CD8-positive, alpha-beta memory T cell (primary cell): ENCODE data around the gene ZNF584. TPM values are rescaled to one million over a fixed set of nuclear protein-coding genes. Genes with fewer than 3 reads are reported as not detected.

Experiments
- CTCF ChIA-PET: fragments of 350-600 bp; sonication (Branson Sonifier 250); formaldehyde crosslinking; loops from one replicate; lab custom pipeline; 2021; ENCODE audit warnings: antibody characterized with exemption; lab: Charles Lee
- POLR2A ChIA-PET: fragments of 350-600 bp; sonication (Branson Sonifier 250); formaldehyde crosslinking; loops from one replicate; lab custom pipeline; 2021; ENCODE audit warnings: antibody characterized with exemption; lab: Charles Lee
- DNase-seq, 5 donors: peaks; one replicate each; pipeline versions ENCODE4 v3.0.0 to v3.0.0-alpha.2; 2020 to 2022; ENCODE audit warnings: mixed read lengths in 1 of 5
- H3K27ac ChIP-seq: one replicate; pipeline ENCODE4 v1.7.0; 2013; ENCODE audit warnings: low read depth, mild to moderate bottlenecking, low read length, moderate library complexity
- H3K27me3 ChIP-seq: 2 replicates; pipeline ENCODE4 v1.7.0; 2013; ENCODE audit warnings: low read length, mild to moderate bottlenecking; ENCODE audit not compliant: insufficient read depth, poor library complexity, severe bottlenecking
- H3K36me3 ChIP-seq: 2 replicates; pipeline ENCODE4 v1.7.0; 2013; ENCODE audit warnings: mild to moderate bottlenecking, low read length, moderate library complexity; ENCODE audit not compliant: insufficient read depth
- H3K4me1 ChIP-seq: 2 replicates; pipeline ENCODE4 v1.7.0; 2013; ENCODE audit warnings: mild to moderate bottlenecking, low read length, moderate library complexity; ENCODE audit not compliant: insufficient read depth
- H3K4me3 ChIP-seq: 2 replicates; pipeline ENCODE4 v1.7.0; 2013; ENCODE audit warnings: mild to moderate bottlenecking, low read length
- H3K9me3 ChIP-seq: 2 replicates; pipeline ENCODE4 v1.7.0; 2013; ENCODE audit warnings: mild to moderate bottlenecking, low read length
- H3K27ac Mint-ChIP-seq, 8 donors: one replicate each; pipeline ENCODE4 v1.8.0; 2020 to 2021; ENCODE audit warnings: mixed read lengths in 8 of 8, mild to moderate bottlenecking in 6 of 8, inconsistent platforms in 3 of 8, moderate library complexity in 3 of 8
- H3K27me3 Mint-ChIP-seq, 2 donors: one replicate each; pipeline ENCODE4 v1.8.0; 2020 to 2021; ENCODE audit warnings: mixed read lengths in 2 of 2, mild to moderate bottlenecking in 1 of 2, moderate library complexity in 1 of 2
- H3K36me3 Mint-ChIP-seq, 3 donors: one replicate each; pipeline ENCODE4 v1.8.0; 2020 to 2021; ENCODE audit warnings: mixed read lengths in 3 of 3, inconsistent platforms in 1 of 3, mild to moderate bottlenecking in 1 of 3
- H3K4me1 Mint-ChIP-seq, 3 donors: one replicate each; pipeline ENCODE4 v1.8.0; 2020 to 2021; ENCODE audit warnings: mixed read lengths in 3 of 3, inconsistent platforms in 1 of 3, mild to moderate bottlenecking in 1 of 3
- H3K4me3 Mint-ChIP-seq, 7 donors: one replicate each; pipeline ENCODE4 v1.8.0; 2020 to 2021; ENCODE audit warnings: mixed read lengths in 7 of 7, mild to moderate bottlenecking in 6 of 7, moderate library complexity in 4 of 7, inconsistent platforms in 2 of 7
- H3K9me3 Mint-ChIP-seq, 5 donors: one replicate each; pipeline ENCODE4 v1.8.0; 2020 to 2022; ENCODE audit warnings: mixed read lengths in 5 of 5, mild to moderate bottlenecking in 3 of 5, moderate library complexity in 2 of 5, inconsistent platforms in 1 of 5
- polyA plus RNA-seq: library from polyadenylated mRNA; unstranded; fragments of 300-500 nt; fragmentation: Illumina TruSeq; gene quantifications from one replicate; pipeline ENCODE4 v1.2.3, GENCODE V29; 2021
- total RNA-seq, 2 experiments: library from RNA; stranded (reverse); gene quantifications; one replicate each; pipeline ENCODE4 v1.2.3, GENCODE V29; 2021

The ZNF584 gene
- total and polyA plus RNA-seq, 3 experiments from 2014 or later: 7.5 to 22.6 (median 20.9) TPM

- peaks cover 6 to 51% (median 8%) of the 10 kb centered on the region in 3 donors for H3K36me3 Mint-ChIP-seq
- peak overlapping the region in 6 of 8 donors; percentile 93 to 98 (median 96) for H3K27ac Mint-ChIP-seq
- peaks cover 31 to 56% (median 37%) of the 10 kb centered on the region in 3 donors for H3K4me1 Mint-ChIP-seq
- peak overlapping the region; percentile 83 for H3K4me3 ChIP-seq
- DNase-seq: no peak
- POLR2A ChIA-PET: interaction anchor here (1.2 kb wide), 1 partner anchor 25 kb away, joined by 4 read pairs; the partner anchor contains the start of gene ZNF497
- H3K9me3 ChIP-seq: no peaks in the 10 kb centered on the region
- peak overlapping the region; percentile 92 to 97 (median 94) for H3K4me3 Mint-ChIP-seq
- no peaks in the 10 kb centered on the region for H3K9me3 Mint-ChIP-seq
- no peaks in the 10 kb centered on the region for H3K27me3 ChIP-seq
- peaks cover 0 to 3% of the 10 kb centered on the region in 2 donors for H3K27me3 Mint-ChIP-seq
- H3K4me1 ChIP-seq: peaks cover 23% of the 10 kb centered on the region
- CTCF ChIA-PET: no interaction called here
- H3K27ac ChIP-seq: peak overlapping the region; percentile 95
- peaks cover 25% of the 10 kb centered on the region for H3K36me3 ChIP-seq
Observed at GRCh38 chr19:58388175-58388526, 20.3 kb upstream of the ZNF584 start.

GRCh38 chr19:58392945-58393724 lies 15.3 kb upstream of the ZNF584 start:
- H3K4me3 Mint-ChIP-seq: peak overlapping the region in 1 of 7 donors; percentile 52
- no peak overlapping the region for H3K4me3 ChIP-seq
- peaks cover 5% of the 10 kb centered on the region for H3K27me3 ChIP-seq
- DNase-seq: no peak
- peaks cover 2% of the 10 kb centered on the region for H3K4me1 ChIP-seq
- no peak overlapping the region for H3K27ac ChIP-seq
- peaks cover 16 to 38% (median 21%) of the 10 kb centered on the region in 3 donors for H3K4me1 Mint-ChIP-seq
- ChIA-PET CTCF (no interaction called here), POLR2A (no interaction called here)
- peaks cover 5 to 7% of the 10 kb centered on the region in 2 donors for H3K27me3 Mint-ChIP-seq
- peak overlapping the region in 1 of 8 donors; percentile 17 for H3K27ac Mint-ChIP-seq
- no peaks in the 10 kb centered on the region for H3K9me3 Mint-ChIP-seq
- peaks cover 33% of the 10 kb centered on the region for H3K36me3 ChIP-seq
- peaks cover 14 to 58% (median 17%) of the 10 kb centered on the region in 3 donors for H3K36me3 Mint-ChIP-seq
- no peaks in the 10 kb centered on the region for H3K9me3 ChIP-seq

- H3K9me3 ChIP-seq: no peaks in the 10 kb centered on the region
- H3K27me3 ChIP-seq: peaks cover 5% of the 10 kb centered on the region
- CTCF ChIA-PET: no interaction called here
- H3K36me3 ChIP-seq: peaks cover 31% of the 10 kb centered on the region
- Mint-ChIP-seq H3K4me3 (no peak overlapping the region), H3K36me3 (peaks cover 14 to 54% (median 17%) of the 10 kb centered on the region in 3 donors), H3K9me3 (no peaks in the 10 kb centered on the region), H3K4me1 (peaks cover 14 to 33% (median 18%) of the 10 kb centered on the region in 3 donors), H3K27me3 (peaks cover 7 to 10% of the 10 kb centered on the region in 2 donors), H3K27ac (no peak overlapping the region)
- POLR2A ChIA-PET: no interaction called here
- H3K4me1 ChIP-seq: no peaks in the 10 kb centered on the region
- no peak overlapping the region for H3K27ac ChIP-seq
- no peak overlapping the region for H3K4me3 ChIP-seq
- DNase-seq: no peak
Observed at GRCh38 chr19:58393725-58394033, 14.8 kb upstream of the ZNF584 start.

- Mint-ChIP-seq H3K4me1 (peaks cover 8 to 29% (median 10%) of the 10 kb centered on the region in 3 donors), H3K27ac (no peak overlapping the region), H3K27me3 (peaks cover 10 to 11% of the 10 kb centered on the region in 2 donors), H3K4me3 (no peak overlapping the region), H3K9me3 (no peaks in the 10 kb centered on the region), H3K36me3 (peaks cover 8 to 46% (median 13%) of the 10 kb centered on the region in 3 donors)
- peaks cover 5% of the 10 kb centered on the region for H3K27me3 ChIP-seq
- H3K4me3 ChIP-seq: no peak overlapping the region
- no peak overlapping the region for H3K27ac ChIP-seq
- ChIA-PET CTCF (no interaction called here), POLR2A (no interaction called here)
- no peak for DNase-seq
- H3K4me1 ChIP-seq: no peaks in the 10 kb centered on the region
- peaks cover 24% of the 10 kb centered on the region for H3K36me3 ChIP-seq
- H3K9me3 ChIP-seq: no peaks in the 10 kb centered on the region
Observed at GRCh38 chr19:58394821-58395219, 13.6 kb upstream of the ZNF584 start.

- Histone ChIP-seq H3K36me3 (peaks cover 24% of the 10 kb centered on the region), H3K4me3 (no peak within 1 kb of the TSS), H3K4me1 (peaks cover 3% of the 10 kb centered on the region), H3K9me3 (no peaks in the 10 kb centered on the region), H3K27ac (no peak within 1 kb of the TSS), H3K27me3 (peaks cover 5% of the 10 kb centered on the region)
- peaks cover 10 to 32% (median 10%) of the 10 kb centered on the region in 3 donors for H3K4me1 Mint-ChIP-seq
- DNase-seq: no peak
- H3K4me3 Mint-ChIP-seq: no peak within 1 kb of the TSS
- peak within 1 kb of the TSS in 1 of 8 donors; percentile 23 for H3K27ac Mint-ChIP-seq
- ChIA-PET CTCF (no interaction called here), POLR2A (no interaction called here)
- no peaks in the 10 kb centered on the region for H3K9me3 Mint-ChIP-seq
- peaks cover 10 to 11% of the 10 kb centered on the region in 2 donors for H3K27me3 Mint-ChIP-seq
- peaks cover 8 to 45% (median 13%) of the 10 kb centered on the region in 3 donors for H3K36me3 Mint-ChIP-seq
Observed at GRCh38 chr19:58395220-58395978, 13.1 kb upstream of the ZNF584 start, which contains the start of gene RNF225. TSS of gene RNF225 (plus strand) at chr19:58395656. CDS start at chr19:58396090, 434 bp downstream.

- peaks cover 11 to 12% of the 10 kb centered on the region in 2 donors for H3K27me3 Mint-ChIP-seq
Observed at GRCh38 chr19:58395979-58396627, 12.3 kb upstream of the ZNF584 start.

GRCh38 chr19:58396691-58397532 lies 11.5 kb upstream of the ZNF584 start:
- Mint-ChIP-seq H3K27me3 (peaks cover 11 to 12% of the 10 kb centered on the region in 2 donors), H3K36me3 (peaks cover 8 to 31% (median 10%) of the 10 kb centered on the region in 3 donors), H3K4me3 (no peak overlapping the region), H3K9me3 (no peaks in the 10 kb centered on the region), H3K27ac (no peak overlapping the region), H3K4me1 (peaks cover 12 to 33% (median 13%) of the 10 kb centered on the region in 3 donors)
- no peak for DNase-seq
- Histone ChIP-seq H3K27ac (no peak overlapping the region), H3K4me1 (peaks cover 11% of the 10 kb centered on the region), H3K9me3 (no peaks in the 10 kb centered on the region), H3K27me3 (peaks cover 5% of the 10 kb centered on the region), H3K4me3 (no peak overlapping the region), H3K36me3 (peaks cover 18% of the 10 kb centered on the region)
- POLR2A ChIA-PET: no interaction called here
- CTCF ChIA-PET: no interaction called here

More at GRCh38 chr19:58395979-58396627, 12.3 kb upstream of the ZNF584 start:
- no peaks in the 10 kb centered on the region for H3K9me3 Mint-ChIP-seq
- Histone ChIP-seq H3K27me3 (peaks cover 5% of the 10 kb centered on the region), H3K36me3 (peaks cover 18% of the 10 kb centered on the region), H3K4me1 (peaks cover 9% of the 10 kb centered on the region), H3K27ac (no peak overlapping the region), H3K4me3 (no peak overlapping the region), H3K9me3 (no peaks in the 10 kb centered on the region)
- DNase-seq: no peak
- POLR2A ChIA-PET: no interaction called here
- no peak overlapping the region for H3K4me3 Mint-ChIP-seq
- CTCF ChIA-PET: no interaction called here
- H3K4me1 Mint-ChIP-seq: peaks cover 9 to 31% (median 10%) of the 10 kb centered on the region in 3 donors
- H3K27ac Mint-ChIP-seq: no peak overlapping the region
- H3K36me3 Mint-ChIP-seq: peaks cover 8 to 38% (median 10%) of the 10 kb centered on the region in 3 donors
